Stimulated activated CD4-positive, alpha-beta T cell treated with anti-CD3 and anti-CD28 coated beads, Interleukin-12 subunit alpha, Interleukin-12 subunit beta, amount 100 ng/mL, for 48 hours (primary cell): ENCODE results near the gene ROBO1.

Source experiments
- DNase-seq, 3 donors: peaks; one replicate each; pipeline ENCODE4 v3.0.0-alpha.2; 2020; ENCODE audit warnings: low read depth in 2 of 3, low spot score in 1 of 3

Gene ROBO1

DNA sequence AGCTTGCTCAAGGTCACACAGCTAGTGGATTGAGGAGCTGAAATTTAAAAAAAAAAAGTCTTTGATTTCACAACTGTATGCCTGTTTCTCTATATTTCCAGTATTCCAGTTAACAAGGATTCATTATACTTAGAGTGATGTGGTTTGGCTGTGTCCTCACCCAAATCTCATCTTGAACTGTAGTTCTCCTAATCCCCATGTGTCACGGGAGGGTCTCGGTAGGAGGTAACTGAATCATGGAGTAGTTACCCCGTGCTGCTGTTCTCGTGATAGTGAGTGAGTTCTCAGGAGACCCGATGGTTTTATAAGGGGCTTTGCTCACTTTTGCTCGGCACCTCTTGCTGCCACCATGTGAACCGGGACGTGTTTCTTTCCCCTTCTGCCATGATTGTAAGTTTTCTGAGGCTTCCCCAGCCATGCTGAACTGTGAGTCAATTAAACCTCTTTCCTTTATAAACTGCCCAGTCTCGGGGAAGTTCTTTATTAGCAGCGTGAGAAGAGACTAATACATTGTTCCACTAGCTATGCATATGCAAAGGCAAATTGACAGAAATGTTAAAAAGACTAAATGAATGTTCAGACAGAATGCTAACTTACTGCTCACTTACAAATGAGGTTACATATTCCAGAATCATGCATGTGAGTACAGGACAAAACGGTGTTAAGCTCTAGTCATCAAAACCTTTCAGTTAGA is 1101.9 kb downstream of the ROBO1 start:
- no peak for DNase-seq

DNA sequence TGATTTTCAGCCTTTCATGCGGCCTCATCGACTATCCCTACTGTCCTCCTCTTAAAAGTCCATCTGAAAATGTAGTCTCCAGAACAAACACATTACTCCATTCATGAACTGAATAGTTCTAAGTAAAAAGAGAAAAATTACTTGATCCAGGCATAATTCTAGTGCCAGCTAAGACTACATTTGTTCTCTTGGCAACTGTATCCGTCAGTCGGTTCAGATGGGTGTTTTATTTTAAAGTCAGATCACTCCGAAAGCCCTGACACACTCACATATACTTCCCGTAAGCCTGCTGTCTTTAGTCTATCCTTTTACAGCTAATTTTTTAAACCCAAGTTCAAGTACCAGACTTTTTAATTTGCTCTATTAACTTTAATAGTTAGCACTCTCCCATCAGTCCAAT is 1102.7 kb downstream of the ROBO1 start:
- DNase-seq = no peak

- DNase-seq = no peak
These were observed 1106.8 kb downstream of the ROBO1 start for GRCh38 chr3:78660957-78661356.

- peak in 1 of 3 donors; percentile 27 for DNase-seq
These were observed 1108.3 kb downstream of the ROBO1 start for GRCh38 chr3:78659386-78659987.

DNA sequence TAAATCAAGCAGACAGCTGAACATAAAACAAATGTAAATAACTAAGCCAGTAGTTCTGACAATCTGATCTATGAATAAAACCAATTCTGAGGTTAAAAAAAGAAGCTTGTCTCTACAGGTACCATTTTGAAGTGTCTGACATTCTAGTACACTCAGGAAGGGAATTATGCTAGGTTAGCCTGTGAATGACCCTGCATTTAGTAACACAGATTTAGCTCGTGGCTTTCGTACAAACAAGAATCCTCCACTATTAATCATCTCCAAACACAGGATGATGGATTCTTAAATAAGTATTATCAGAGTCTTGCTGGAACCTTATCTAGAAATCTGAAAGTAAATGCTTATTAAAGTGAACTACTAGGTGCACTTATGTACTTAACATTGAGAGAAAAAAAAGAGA is 1120.1 kb downstream of the ROBO1 start:
- no peak for DNase-seq

DNA sequence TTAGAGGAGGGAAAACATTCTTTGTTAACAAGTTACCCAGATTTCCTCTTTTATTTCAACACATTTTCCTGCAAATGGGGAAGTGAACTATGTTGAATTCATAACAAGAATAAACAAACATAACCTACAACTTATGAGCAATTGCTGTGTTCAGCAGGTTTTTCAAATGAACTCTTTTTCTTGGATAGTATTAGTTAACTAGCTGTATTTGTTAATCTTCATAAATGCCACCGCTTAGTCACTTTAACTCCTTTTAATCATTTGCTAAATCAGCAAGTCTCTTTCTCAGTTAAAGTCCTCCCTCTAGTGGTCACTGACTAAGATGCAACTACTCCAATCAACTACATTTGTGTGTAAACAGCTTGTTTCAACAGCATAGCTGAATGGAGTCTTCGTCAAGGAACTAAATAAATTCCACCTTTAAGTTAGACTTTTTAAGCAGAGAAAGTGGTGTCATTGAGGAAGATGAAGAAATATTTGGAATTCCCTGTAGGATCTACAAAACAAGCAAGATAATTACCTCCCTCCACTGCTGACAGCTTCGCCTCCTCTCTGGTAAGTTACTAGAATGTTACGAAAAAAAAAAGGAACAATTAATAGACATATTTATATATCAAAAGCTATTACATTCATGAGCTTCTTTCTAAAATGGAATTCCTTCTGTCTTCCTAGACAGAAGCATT is 1122.0 kb downstream of the ROBO1 start:
- DNase-seq = peak in 1 of 3 donors; percentile 5

DNA sequence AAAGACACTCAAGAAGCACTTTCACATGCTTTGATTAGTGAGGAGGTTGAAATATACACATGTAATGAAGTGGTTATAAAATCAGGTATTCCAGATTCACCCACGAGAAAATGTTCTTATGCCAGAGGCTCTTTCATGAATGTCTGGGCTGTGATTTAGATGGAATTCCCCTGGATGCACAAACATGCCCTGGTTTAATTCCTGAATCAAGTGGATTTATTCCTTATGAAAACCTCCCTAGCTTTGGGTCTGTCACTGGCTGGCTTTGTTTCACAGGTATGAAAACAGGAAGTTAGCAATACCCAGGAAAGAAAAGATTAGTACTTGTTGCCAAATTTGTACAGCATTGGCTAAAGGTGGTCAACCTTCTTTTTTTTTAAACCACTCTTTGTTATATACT is 1123.0 kb downstream of the ROBO1 start:
- no peak for DNase-seq

GRCh38 chr3:78642226-78643035 is 1125.4 kb downstream of the ROBO1 start:
- DNase-seq = no peak

- DNase-seq = no peak
These were observed 1126.1 kb downstream of the ROBO1 start for GRCh38 chr3:78641703-78642102.

DNA sequence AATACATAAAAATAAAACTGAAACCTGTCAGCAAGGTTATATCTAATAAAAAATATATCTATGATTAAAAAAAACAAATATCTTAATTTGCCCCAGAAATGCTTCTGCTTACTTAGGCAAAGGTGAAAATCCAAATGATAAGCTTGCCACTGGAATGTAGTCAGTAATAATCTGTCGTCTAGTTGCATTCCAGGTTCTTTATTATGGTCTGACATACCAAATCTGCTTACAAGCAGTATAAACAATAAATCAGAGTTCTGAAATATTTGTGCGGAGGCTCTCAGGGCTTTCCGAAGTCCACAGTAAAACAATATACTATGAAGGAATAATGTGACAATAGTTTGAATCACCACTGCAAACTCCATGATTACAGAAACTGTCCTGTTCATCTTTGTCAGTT is 1133.5 kb downstream of the ROBO1 start:
- no peak for DNase-seq

DNA sequence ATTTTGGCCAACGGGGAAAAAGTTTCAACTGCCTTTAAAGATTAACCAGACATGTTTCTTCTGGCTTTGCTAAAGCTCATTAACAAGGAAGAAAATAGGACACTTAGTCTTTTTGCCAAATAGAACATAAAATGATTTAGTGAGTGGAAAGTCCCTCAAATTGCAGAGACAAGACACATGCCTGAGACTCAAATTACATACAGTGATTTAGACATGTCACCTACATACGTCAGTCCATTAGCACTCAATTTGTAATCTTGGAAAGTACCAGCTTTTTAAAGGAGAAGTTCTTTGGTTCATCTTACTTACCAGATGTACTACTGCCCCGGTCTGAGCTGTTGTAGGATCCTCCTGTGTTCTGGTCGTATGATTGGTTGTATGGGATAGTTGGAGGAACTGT is 1134.2 kb downstream of the ROBO1 start:
- no peak for DNase-seq

DNA sequence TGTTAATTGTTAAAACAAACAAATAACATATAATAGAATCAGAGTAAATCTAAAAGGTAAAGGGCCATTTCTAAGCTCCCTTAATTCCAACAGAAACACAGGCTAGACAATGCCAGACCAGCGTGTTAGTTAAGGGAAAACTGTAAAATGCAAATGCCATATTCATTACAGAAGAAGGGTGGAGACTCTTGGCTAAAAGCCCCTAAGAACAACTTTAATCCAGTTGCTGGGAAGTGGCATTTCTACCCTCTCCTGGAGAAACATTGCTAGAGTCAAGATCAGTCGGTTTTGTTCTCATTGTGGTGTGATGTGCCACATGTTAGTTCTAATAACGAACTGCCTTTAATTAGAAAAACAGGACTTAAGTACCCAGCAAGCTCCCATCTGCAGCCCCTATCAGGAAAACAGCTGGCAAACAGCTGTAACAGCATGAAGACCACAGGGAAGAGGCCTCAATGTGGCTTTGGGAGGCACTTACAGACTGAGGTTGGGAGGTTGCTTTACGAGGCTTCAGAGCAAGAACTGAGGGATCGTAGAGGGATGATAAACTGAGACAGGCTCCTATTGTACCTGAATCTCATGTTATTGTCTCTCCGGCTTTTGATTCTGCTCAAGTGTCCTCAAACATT is 1134.8 kb downstream of the ROBO1 start:
- no peak for DNase-seq

- no peak for DNase-seq
These were observed 1138.3 kb downstream of the ROBO1 start for GRCh38 chr3:78629544-78629943.

- no peak for DNase-seq
These were observed 1146.6 kb downstream of the ROBO1 start for GRCh38 chr3:78621061-78621716.

- no peak for DNase-seq
These were observed 1153.3 kb downstream of the ROBO1 start for GRCh38 chr3:78614486-78614885.

GRCh38 chr3:78613421-78613879 is 1154.3 kb downstream of the ROBO1 start:
- no peak for DNase-seq

DNA sequence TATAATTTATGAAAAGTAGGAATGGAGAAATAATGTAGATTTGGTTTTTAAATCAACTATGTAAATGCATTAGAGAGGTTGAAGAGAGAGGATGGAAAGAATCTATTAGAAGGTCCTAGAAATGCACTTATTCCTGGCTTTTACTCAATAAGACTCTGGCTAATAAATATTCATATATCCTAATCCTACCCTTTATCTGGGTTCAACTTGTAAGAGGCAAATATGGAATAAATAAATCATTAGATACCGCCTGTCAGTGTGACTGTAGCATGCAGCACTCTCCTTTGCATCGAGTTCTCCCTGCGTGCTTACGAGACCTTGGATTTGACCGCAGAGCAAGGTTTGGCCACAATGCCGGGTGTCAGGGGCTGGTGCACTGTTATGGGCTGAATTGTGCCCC is 1156.5 kb downstream of the ROBO1 start:
- DNase-seq = no peak

GRCh38 chr3:78610462-78611125 is 1157.2 kb downstream of the ROBO1 start:
- DNase-seq = no peak

GRCh38 chr3:78606756-78607155 is 1161.0 kb downstream of the ROBO1 start:
- no peak for DNase-seq

DNA sequence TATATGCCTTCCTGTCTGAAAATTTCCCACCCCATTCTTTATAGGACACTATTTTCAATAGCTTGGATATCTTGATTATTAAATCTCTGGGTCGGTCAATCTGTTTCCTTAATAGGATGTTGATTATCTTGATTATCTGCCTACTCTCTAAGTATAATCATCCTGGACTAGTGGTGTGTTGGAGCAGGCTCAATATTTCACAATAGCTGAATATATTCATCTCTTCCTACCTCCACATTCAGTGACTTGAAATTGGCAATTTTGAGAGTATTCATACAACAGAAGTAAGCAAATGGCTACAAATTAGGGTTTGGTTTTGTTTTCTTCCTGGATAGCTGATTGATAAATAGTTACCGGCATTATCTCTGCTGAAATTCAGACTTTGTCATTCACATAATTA is 1162.6 kb downstream of the ROBO1 start:
- DNase-seq = no peak
